Keratinocyte (primary cell): ENCODE measurements around the gene PLA2G4D.

Experiments used
- CTCF ChIP-seq, 3 experiments: IDR thresholded peaks in 1 of 3; conservative IDR thresholded peaks in 1 of 3; optimal IDR thresholded peaks in 1 of 3; 2 replicates in 2 of 3; 3 replicates in 1 of 3; pipeline versions ENCODE3 to v1.5.1; 2011; ENCODE audit warnings: low read length in 3 of 3, mild to moderate bottlenecking in 3 of 3, moderate library complexity in 2 of 3, control low read depth in 1 of 3, inconsistent platforms in 1 of 3; ENCODE audit not compliant: insufficient read depth in 2 of 3; ENCODE audit errors: extremely low read depth in 1 of 3
- EZH2 ChIP-seq: IDR thresholded peaks from one replicate; pipeline ENCODE4 v1.6.1; 2012; ENCODE audit warnings: inconsistent platforms, mild to moderate bottlenecking, low read length, moderate library complexity

GRCh38 chr15:42038401-42038800 is 56.0 kb downstream of the PLA2G4D start:
- no peak for TF ChIP-seq CTCF (optimal IDR thresholded peaks at IDR 0.05 in 1 of 3, IDR thresholded peaks at IDR 0.05 in 1 of 3, conservative IDR thresholded peaks at IDR 0.05 in 1 of 3; ENCODE audit: extremely low read depth in 1 of 3, insufficient read depth in 2 of 3, low read length in 3 of 3)
- no peak for TF ChIP-seq EZH2
